Measurements from ENCODE around the gene C11orf42. TPM values are rescaled to one million over a fixed set of nuclear protein-coding genes. Genes with fewer than 3 reads are reported as not detected.

C11orf42 gene
- total RNA-seq, 5 donors from 2014 or later (not counting 1 experiment from before 2014, with no cell fraction given), result not detected

DNA sequence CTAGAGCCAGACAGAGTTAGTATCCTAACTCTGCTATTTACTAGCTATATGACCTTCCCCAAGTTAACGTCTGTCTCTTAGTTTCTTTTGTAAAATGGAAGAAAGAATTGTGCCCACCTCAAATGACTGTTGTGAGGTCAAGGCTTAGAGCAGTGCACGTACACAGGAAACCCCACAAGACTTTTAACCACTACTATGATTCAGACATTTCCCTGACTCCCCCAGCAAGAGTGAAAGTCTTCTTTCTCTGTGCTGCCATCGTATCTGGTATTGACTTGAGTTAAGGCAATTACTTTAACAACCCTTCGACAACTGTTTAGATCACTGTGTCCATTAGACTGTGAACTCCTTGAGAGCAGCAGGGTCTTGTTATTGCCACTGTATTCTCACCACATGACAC lies 9.0 kb upstream of the C11orf42 start:
- no peak overlapping the region for H3K4me3 ChIP-seq (ENCODE audit: control insufficient read depth in 1 of 2, extremely low read depth in 1 of 2, low read length in 1 of 2)
- H3K27ac ChIP-seq (ENCODE audit: low read length), result peak overlapping the region; percentile 24
- ATAC-seq (replicated peaks in 1 of 4) (peak in 1 of 4 experiments; percentile 71), DNase-seq (peak in 1 of 35 experiments; percentile 20)
- no peaks in the 10 kb centered on the region for H3K9me3 ChIP-seq
- Mint-ChIP-seq H3K9me3 (no peaks in the 10 kb centered on the region), H3K4me3 (no peak overlapping the region), H3K4me1 (peaks cover 6 to 19% (median 12%) of the 10 kb centered on the region in 3 donors), H3K27ac (no peak overlapping the region), H3K27me3 (no peaks in the 10 kb centered on the region), H3K36me3 (no peaks in the 10 kb centered on the region)
- CTCF ChIA-PET, result interaction anchor here (0.5 kb wide), 2 partner anchors 46 to 164 kb away, joined by 4 read pairs; no protein-coding TSS in a partner anchor
- H3K36me3 ChIP-seq (ENCODE audit: control insufficient read depth in 2 of 2, extremely low read depth in 1 of 2, insufficient read depth in 1 of 2, low read length in 1 of 2), result no peaks in the 10 kb centered on the region
- POLR2A ChIA-PET, result no interaction called here
- no peaks in the 10 kb centered on the region for H3K27me3 ChIP-seq (replicated peaks in 1 of 2; ENCODE audit: control insufficient read depth in 2 of 2, extremely low read depth in 1 of 2, insufficient read depth in 2 of 2, low read length in 1 of 2)
- peaks cover 0 to 14% of the 10 kb centered on the region in 2 experiments for H3K4me1 ChIP-seq (ENCODE audit: control insufficient read depth in 1 of 2, extremely low read depth in 1 of 2, insufficient read depth in 2 of 2, low read length in 2 of 2)
- 60% methylated on average over 1 of the region's 4 CpGs for WGBS (ENCODE audit: insufficient coverage)

DNA sequence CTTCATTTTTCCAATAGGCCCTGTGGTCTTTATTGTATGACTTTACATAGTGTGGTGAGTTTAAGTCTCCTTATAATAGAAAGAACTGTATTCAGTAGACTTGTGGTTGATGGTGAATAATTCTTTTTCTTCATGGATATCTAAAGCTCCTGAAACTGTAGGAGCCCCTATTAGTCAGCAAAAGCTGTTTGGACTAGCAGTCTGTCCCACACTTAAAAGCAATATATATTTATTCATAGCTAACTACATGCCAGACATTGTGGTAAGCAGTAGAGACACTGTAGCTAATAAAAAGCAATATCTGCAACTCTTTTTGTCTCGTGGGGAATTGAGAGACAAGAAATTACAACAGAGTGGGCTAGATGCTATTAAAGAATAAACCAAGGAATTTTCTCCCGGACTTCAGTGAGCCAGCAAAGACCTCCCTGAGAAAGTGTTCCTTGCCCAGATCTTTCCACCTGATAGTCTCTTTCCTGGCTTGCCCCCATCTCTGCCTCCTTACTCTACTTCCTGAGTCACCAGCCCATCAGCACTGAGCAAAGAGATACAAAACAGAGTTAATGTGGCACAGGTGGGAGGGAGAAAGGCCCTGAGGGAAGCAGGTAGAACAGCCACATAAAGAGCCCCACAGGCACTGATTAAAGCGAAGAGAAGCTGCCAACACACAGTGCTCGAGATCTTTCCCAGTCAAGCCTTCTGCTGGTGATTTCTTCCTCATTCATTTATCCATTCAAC lies 7.7 kb upstream of the C11orf42 start:
- H3K4me3 ChIP-seq (ENCODE audit: control insufficient read depth in 1 of 2, extremely low read depth in 1 of 2, low read length in 1 of 2), result no peak overlapping the region
- ChIA-PET POLR2A (interaction anchor here in 1 of 2 donors (0.7 kb wide), 1 partner anchor 295 kb away, joined by 3 read pairs; no protein-coding TSS in a partner anchor), CTCF (no interaction called here)
- Mint-ChIP-seq H3K9me3 (no peaks in the 10 kb centered on the region), H3K27me3 (no peaks in the 10 kb centered on the region), H3K36me3 (peaks cover 3% of the 10 kb centered on the region), H3K4me1 (peaks cover 9 to 26% (median 17%) of the 10 kb centered on the region in 3 donors), H3K27ac (no peak overlapping the region), H3K4me3 (no peak overlapping the region)
- H3K9me3 ChIP-seq, result no peaks in the 10 kb centered on the region
- H3K4me1 ChIP-seq (ENCODE audit: control insufficient read depth in 1 of 2, extremely low read depth in 1 of 2, insufficient read depth in 2 of 2, low read length in 2 of 2), result peaks cover 0 to 17% of the 10 kb centered on the region in 2 experiments
- H3K27ac ChIP-seq (ENCODE audit: low read length), result no peak overlapping the region
- no peak for ATAC-seq (replicated peaks in 1 of 4)
- no CpG with 5 or more reads among the region's 4 CpGs for WGBS (ENCODE audit: insufficient coverage)
- H3K36me3 ChIP-seq (ENCODE audit: control insufficient read depth in 2 of 2, extremely low read depth in 1 of 2, insufficient read depth in 1 of 2, low read length in 1 of 2), result no peaks in the 10 kb centered on the region
- H3K27me3 ChIP-seq (replicated peaks in 1 of 2; ENCODE audit: control insufficient read depth in 2 of 2, extremely low read depth in 1 of 2, insufficient read depth in 2 of 2, low read length in 1 of 2), result no peaks in the 10 kb centered on the region
- no peak for DNase-seq

DNA sequence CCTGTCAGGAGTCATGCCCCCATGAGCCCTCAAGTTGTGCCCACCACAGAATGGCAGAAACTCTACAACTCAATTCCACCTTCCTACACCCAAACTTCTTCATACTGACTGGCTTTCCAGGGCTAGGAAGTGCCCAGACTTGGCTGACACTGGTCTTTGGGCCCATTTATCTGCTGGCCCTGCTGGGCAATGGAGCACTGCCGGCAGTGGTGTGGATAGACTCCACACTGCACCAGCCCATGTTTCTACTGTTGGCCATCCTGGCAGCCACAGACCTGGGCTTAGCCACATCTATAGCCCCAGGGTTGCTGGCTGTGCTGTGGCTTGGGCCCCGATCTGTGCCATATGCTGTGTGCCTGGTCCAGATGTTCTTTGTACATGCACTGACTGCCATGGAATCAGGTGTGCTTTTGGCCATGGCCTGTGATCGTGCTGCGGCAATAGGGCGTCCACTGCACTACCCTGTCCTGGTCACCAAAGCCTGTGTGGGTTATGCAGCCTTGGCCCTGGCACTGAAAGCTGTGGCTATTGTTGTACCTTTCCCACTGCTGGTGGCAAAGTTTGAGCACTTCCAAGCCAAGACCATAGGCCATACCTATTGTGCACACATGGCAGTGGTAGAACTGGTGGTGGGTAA lies 6.1 kb upstream of the C11orf42 start, which contains the start of gene OR52W1:
Gene OR52W1, plus strand, starts transcription at position 51 of the 637 bp plus-strand sequence. Its CDS starts 0 bp downstream, at position 51.
- ATAC-seq (replicated peaks in 1 of 4) (no peak), DNase-seq (no peak)
- Histone ChIP-seq H3K4me3 (ENCODE audit: control insufficient read depth in 1 of 2, extremely low read depth in 1 of 2, low read length in 1 of 2) (no peak within 1 kb of the TSS), H3K36me3 (ENCODE audit: control insufficient read depth in 2 of 2, extremely low read depth in 1 of 2, insufficient read depth in 1 of 2, low read length in 1 of 2) (no peaks in the 10 kb centered on the region), H3K27me3 (replicated peaks in 1 of 2; ENCODE audit: control insufficient read depth in 2 of 2, extremely low read depth in 1 of 2, insufficient read depth in 2 of 2, low read length in 1 of 2) (no peaks in the 10 kb centered on the region), H3K9me3 (no peaks in the 10 kb centered on the region), H3K27ac (ENCODE audit: low read length) (no peak within 1 kb of the TSS), H3K4me1 (ENCODE audit: control insufficient read depth in 1 of 2, extremely low read depth in 1 of 2, insufficient read depth in 2 of 2, low read length in 2 of 2) (peaks cover 10 to 29% of the 10 kb centered on the region in 2 experiments)
- Mint-ChIP-seq H3K4me3 (no peak within 1 kb of the TSS), H3K36me3 (peaks cover 3% of the 10 kb centered on the region), H3K27me3 (no peaks in the 10 kb centered on the region), H3K9me3 (no peaks in the 10 kb centered on the region), H3K4me1 (peaks cover 26 to 41% (median 33%) of the 10 kb centered on the region in 3 donors), H3K27ac (no peak within 1 kb of the TSS)
- 100% methylated on average over 5 of the region's 5 CpGs for WGBS (ENCODE audit: insufficient coverage)
- CTCF ChIA-PET, result no interaction called here
- POLR2A ChIA-PET, result no interaction called here

DNA sequence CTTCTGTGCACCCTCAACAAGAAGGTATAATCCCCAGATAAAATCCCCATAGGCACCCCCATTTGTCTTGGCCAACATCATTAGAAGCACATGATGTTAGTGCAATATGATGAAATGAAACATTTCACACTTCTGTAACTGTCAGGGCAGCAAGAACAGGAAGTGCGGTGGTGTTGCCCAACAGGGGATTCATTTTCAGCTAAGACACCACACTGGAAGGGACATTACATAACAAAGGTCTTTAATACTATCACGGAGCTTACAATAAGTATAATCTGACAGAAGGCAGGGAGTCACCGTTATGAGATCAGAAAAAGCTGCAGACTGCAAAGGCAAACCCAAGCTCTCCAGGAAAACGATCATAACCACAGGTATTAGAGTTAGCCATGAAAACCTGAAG lies 4.4 kb upstream of the C11orf42 start:
- no peaks in the 10 kb centered on the region for H3K27me3 Mint-ChIP-seq
- H3K4me1 Mint-ChIP-seq, result peaks cover 40 to 50% (median 43%) of the 10 kb centered on the region in 3 donors
- 77% methylated on average over 3 of the region's 4 CpGs for WGBS (ENCODE audit: insufficient coverage)
- H3K27ac ChIP-seq (ENCODE audit: low read length), result peak overlapping the region; percentile 42
- H3K4me3 ChIP-seq (ENCODE audit: control insufficient read depth in 1 of 2, extremely low read depth in 1 of 2, low read length in 1 of 2), result no peak overlapping the region
- ChIA-PET CTCF (no interaction called here), POLR2A (interaction anchor here in 1 of 2 donors (0.6 kb wide), 1 partner anchor 280 kb away, joined by 3 read pairs; the partner anchor contains the start of genes ARFIP2 and TIMM10B)
- peaks cover 3 to 4% of the 10 kb centered on the region in 2 donors for H3K36me3 ChIP-seq (ENCODE audit: control insufficient read depth in 2 of 2, extremely low read depth in 1 of 2, insufficient read depth in 1 of 2, low read length in 1 of 2)
- H3K4me3 Mint-ChIP-seq, result no peak overlapping the region
- no peaks in the 10 kb centered on the region for H3K27me3 ChIP-seq (replicated peaks in 1 of 2; ENCODE audit: control insufficient read depth in 2 of 2, extremely low read depth in 1 of 2, insufficient read depth in 2 of 2, low read length in 1 of 2)
- peak overlapping the region; percentile 3 to 18 for H3K27ac Mint-ChIP-seq
- H3K9me3 Mint-ChIP-seq, result no peaks in the 10 kb centered on the region
- H3K9me3 ChIP-seq, result no peaks in the 10 kb centered on the region
- peaks cover 10 to 29% of the 10 kb centered on the region in 2 experiments for H3K4me1 ChIP-seq (ENCODE audit: control insufficient read depth in 1 of 2, extremely low read depth in 1 of 2, insufficient read depth in 2 of 2, low read length in 2 of 2)
- DNase-seq (peak in 23 of 35 experiments; percentile 6 to 62 (median 31)), ATAC-seq (replicated peaks in 1 of 4) (peak in 2 of 4 experiments; percentile 13 to 31)
- peaks cover 10% of the 10 kb centered on the region for H3K36me3 Mint-ChIP-seq

DNA sequence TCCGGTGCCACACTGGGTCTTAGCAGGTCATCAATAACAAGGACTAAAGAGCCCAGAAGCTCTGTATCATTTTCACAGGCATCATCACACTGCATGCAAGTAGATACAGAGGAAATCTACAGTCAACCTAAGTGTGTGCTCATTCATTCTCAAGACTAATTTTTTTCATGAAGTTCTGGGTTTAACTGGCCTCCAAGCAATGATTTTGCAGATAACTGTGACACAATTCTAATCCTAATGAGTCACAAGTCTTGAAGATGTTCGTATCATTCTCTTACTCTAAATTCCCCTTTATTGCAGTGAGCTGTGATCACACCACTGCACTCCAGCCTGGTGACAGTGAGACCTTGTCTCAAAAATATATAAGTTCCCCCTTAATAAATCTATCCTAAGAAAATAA lies 3.9 kb upstream of the C11orf42 start:
- POLR2A ChIA-PET, result no interaction called here
- ATAC-seq (replicated peaks in 1 of 4) (peak in 1 of 4 experiments; percentile 14), DNase-seq (peak in 1 of 35 experiments; percentile 10)
- Mint-ChIP-seq H3K4me3 (no peak overlapping the region), H3K27me3 (no peaks in the 10 kb centered on the region), H3K9me3 (no peaks in the 10 kb centered on the region), H3K27ac (no peak overlapping the region), H3K4me1 (peaks cover 38 to 45% (median 40%) of the 10 kb centered on the region in 3 donors), H3K36me3 (peaks cover 12% of the 10 kb centered on the region)
- Histone ChIP-seq H3K36me3 (ENCODE audit: control insufficient read depth in 2 of 2, extremely low read depth in 1 of 2, insufficient read depth in 1 of 2, low read length in 1 of 2) (peaks cover 3 to 4% of the 10 kb centered on the region in 2 donors), H3K9me3 (no peaks in the 10 kb centered on the region), H3K4me1 (ENCODE audit: control insufficient read depth in 1 of 2, extremely low read depth in 1 of 2, insufficient read depth in 2 of 2, low read length in 2 of 2) (peaks cover 10 to 29% of the 10 kb centered on the region in 2 experiments), H3K27ac (ENCODE audit: low read length) (peak overlapping the region; percentile 42), H3K27me3 (replicated peaks in 1 of 2; ENCODE audit: control insufficient read depth in 2 of 2, extremely low read depth in 1 of 2, insufficient read depth in 2 of 2, low read length in 1 of 2) (no peaks in the 10 kb centered on the region), H3K4me3 (ENCODE audit: control insufficient read depth in 1 of 2, extremely low read depth in 1 of 2, low read length in 1 of 2) (no peak overlapping the region)
- WGBS (ENCODE audit: insufficient coverage), result 100% methylated on average over 1 of the region's 2 CpGs
- CTCF ChIA-PET, result interaction anchor here in 1 of 2 donors (0.8 kb wide), 1 partner anchor 15 kb away, joined by 3 read pairs; no protein-coding TSS in a partner anchor

DNA sequence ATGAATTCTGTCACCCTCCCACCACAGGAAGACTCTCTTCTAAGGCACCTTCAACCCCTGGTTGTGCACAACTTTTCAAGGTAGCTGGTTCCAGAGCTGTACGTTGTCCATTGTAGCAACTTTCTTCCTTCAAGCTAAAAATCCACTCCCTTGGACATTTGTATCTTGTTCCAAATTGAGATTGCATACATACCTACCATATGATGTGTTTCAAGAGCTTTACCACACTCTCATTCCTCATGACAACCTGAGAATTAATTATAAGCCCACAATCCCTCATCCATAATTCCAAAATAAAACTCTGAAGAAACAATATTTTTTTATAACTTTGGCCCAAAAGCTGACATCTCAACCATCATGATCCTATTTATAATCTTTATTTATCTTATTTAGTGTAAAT lies 3.3 kb upstream of the C11orf42 start:
- no peaks in the 10 kb centered on the region for H3K9me3 Mint-ChIP-seq
- no peaks in the 10 kb centered on the region for H3K27me3 Mint-ChIP-seq
- H3K36me3 Mint-ChIP-seq, result peaks cover 15% of the 10 kb centered on the region
- H3K9me3 ChIP-seq, result no peaks in the 10 kb centered on the region
- no peak overlapping the region for H3K27ac ChIP-seq (ENCODE audit: low read length)
- 80% methylated on average over 1 of the region's 1 CpG for WGBS (ENCODE audit: insufficient coverage)
- no peak overlapping the region for H3K4me3 ChIP-seq (ENCODE audit: control insufficient read depth in 1 of 2, extremely low read depth in 1 of 2, low read length in 1 of 2)
- H3K4me1 Mint-ChIP-seq, result peaks cover 36 to 43% (median 40%) of the 10 kb centered on the region in 3 donors
- ChIA-PET POLR2A (no interaction called here), CTCF (interaction anchor here (0.8 to 0.9 kb wide), 2 partner anchors 10 to 14 kb away, joined by 3 read pairs; no protein-coding TSS in a partner anchor)
- no peak overlapping the region for H3K4me3 Mint-ChIP-seq
- peak overlapping the region in 1 of 2 donors; percentile 8 for H3K27ac Mint-ChIP-seq
- H3K4me1 ChIP-seq (ENCODE audit: control insufficient read depth in 1 of 2, extremely low read depth in 1 of 2, insufficient read depth in 2 of 2, low read length in 2 of 2), result peaks cover 10 to 29% of the 10 kb centered on the region in 2 experiments
- peaks cover 3 to 4% of the 10 kb centered on the region in 2 donors for H3K36me3 ChIP-seq (ENCODE audit: control insufficient read depth in 2 of 2, extremely low read depth in 1 of 2, insufficient read depth in 1 of 2, low read length in 1 of 2)
- ATAC-seq (replicated peaks in 1 of 4) (no peak), DNase-seq (no peak)
- H3K27me3 ChIP-seq (replicated peaks in 1 of 2; ENCODE audit: control insufficient read depth in 2 of 2, extremely low read depth in 1 of 2, insufficient read depth in 2 of 2, low read length in 1 of 2), result no peaks in the 10 kb centered on the region

Data from T-cell (primary cell).